T-cell (primary cell): Measurements from ENCODE around the gene NTM. TPM values are rescaled to one million over a fixed set of nuclear protein-coding genes. Genes with fewer than 3 reads are reported as not detected.

Experiments used
- ATAC-seq, 4 experiments: fragments of 200-7000 bp in 3 of 4; fragments of 150-1000 bp in 1 of 4; cut with Tn5 transposase; replicated peaks in 1 of 4; 1 replicate in 3 of 4; 2 replicates in 1 of 4; pipeline ENCODE4 v1.10.0; 2021; ENCODE audit warnings: moderate library complexity in 3 of 4, mild to moderate bottlenecking in 2 of 4, moderate number of reproducible peaks in 1 of 4
- CTCF ChIA-PET, 2 donors: fragments of 300-600 bp; sonication (Branson Sonifier 250); formaldehyde crosslinking; loops; one replicate each; lab custom pipeline; 2022; ENCODE audit warnings: antibody characterized with exemption in 2 of 2; lab: Charles Lee
- POLR2A ChIA-PET, 2 donors: fragments of 300-600 bp; sonication (Branson Sonifier 250); formaldehyde crosslinking; loops; one replicate each; lab custom pipeline; 2022; ENCODE audit warnings: antibody characterized with exemption in 2 of 2; lab: Charles Lee
- DNase-seq, 35 experiments: peaks; one replicate each; pipeline versions ENCODE4 v3.0.0 to v3.0.0-alpha.2; 2013 to 2023
- H3K27ac ChIP-seq: one replicate; pipeline ENCODE4 v1.5.1; 2013; ENCODE audit warnings: low read length
- H3K27me3 ChIP-seq, 2 experiments: replicated peaks in 1 of 2; 1 replicate in 1 of 2; 2 replicates in 1 of 2; pipeline versions ENCODE4 v1.6.1 to v1.7.0; 2013; ENCODE audit warnings: low read length in 1 of 2, mixed read lengths in 1 of 2; ENCODE audit not compliant: control insufficient read depth in 2 of 2, insufficient read depth in 2 of 2; ENCODE audit errors: extremely low read depth in 1 of 2
- H3K36me3 ChIP-seq, 2 donors: 1 replicate in 1 of 2; 2 replicates in 1 of 2; pipeline versions ENCODE4 v1.6.1 to v1.7.0; 2013; ENCODE audit warnings: low read length in 1 of 2; ENCODE audit not compliant: control insufficient read depth in 2 of 2, insufficient read depth in 1 of 2; ENCODE audit errors: extremely low read depth in 1 of 2
- H3K4me1 ChIP-seq, 2 experiments: 1 replicate in 1 of 2; 2 replicates in 1 of 2; pipeline versions ENCODE4 v1.6.1 to v1.7.0; 2013; ENCODE audit warnings: low read length in 2 of 2, mixed read lengths in 1 of 2; ENCODE audit not compliant: insufficient read depth in 2 of 2, control insufficient read depth in 1 of 2; ENCODE audit errors: extremely low read depth in 1 of 2
- H3K4me3 ChIP-seq, 2 donors: 1 replicate in 1 of 2; 2 replicates in 1 of 2; pipeline versions ENCODE4 v1.5.1 to v1.7.0; 2013; ENCODE audit warnings: mild to moderate bottlenecking in 2 of 2, low read length in 1 of 2, moderate library complexity in 1 of 2; ENCODE audit not compliant: control insufficient read depth in 1 of 2; ENCODE audit errors: extremely low read depth in 1 of 2
- H3K9me3 ChIP-seq: 2 replicates; pipeline ENCODE4 v1.7.0; 2013
- H3K27ac Mint-ChIP-seq, 2 donors: one replicate each; pipeline ENCODE4 v1.8.0; 2020 to 2021; ENCODE audit warnings: mild to moderate bottlenecking in 2 of 2, mixed read lengths in 2 of 2
- H3K27me3 Mint-ChIP-seq, 2 donors: one replicate each; pipeline ENCODE4 v1.8.0; 2021 to 2022; ENCODE audit warnings: mixed read lengths in 2 of 2
- H3K36me3 Mint-ChIP-seq: one replicate; pipeline ENCODE4 v1.8.0; 2021; ENCODE audit warnings: mixed read lengths
- H3K4me1 Mint-ChIP-seq, 3 donors: one replicate each; pipeline ENCODE4 v1.8.0; 2020 to 2022; ENCODE audit warnings: mixed read lengths in 3 of 3, mild to moderate bottlenecking in 1 of 3
- H3K4me3 Mint-ChIP-seq, 3 donors: one replicate each; pipeline ENCODE4 v1.8.0; 2020 to 2022; ENCODE audit warnings: mild to moderate bottlenecking in 3 of 3, mixed read lengths in 3 of 3, moderate library complexity in 3 of 3
- H3K9me3 Mint-ChIP-seq, 3 donors: one replicate each; pipeline ENCODE4 v1.8.0; 2020 to 2022; ENCODE audit warnings: mixed read lengths in 3 of 3
- WGBS: methylation state at CpG from one replicate; pipeline ENCODE4 v1.1.5; 2013; ENCODE audit warnings: missing lambda C conversion rate; ENCODE audit not compliant: insufficient coverage; 5-methylcytosine and 5-hydroxymethylcytosine counted together
- total RNA-seq, 35 experiments: library from RNA in 6 of 35; stranded (reverse) in 6 of 35; fragments of 120-200 nt in 1 of 35; gene quantifications; one replicate each; pipeline versions ENCODE4 v1.2.1 to v1.2.4 and lab custom pipeline; 2013 to 2026

NTM gene
- total RNA-seq, 5 donors from 2014 or later (not counting 1 experiment from before 2014, with no cell fraction given), result not detected

- Mint-ChIP-seq H3K27me3 (peaks cover 12 to 14% of the 10 kb centered on the region in 2 donors), H3K27ac (no peak overlapping the region), H3K4me1 (no peaks in the 10 kb centered on the region), H3K4me3 (no peak overlapping the region), H3K9me3 (no peaks in the 10 kb centered on the region), H3K36me3 (no peaks in the 10 kb centered on the region)
- H3K9me3 ChIP-seq, result no peaks in the 10 kb centered on the region
- DNase-seq (no peak), ATAC-seq (no peak)
- no peaks in the 10 kb centered on the region for H3K4me1 ChIP-seq
- H3K27ac ChIP-seq, result no peak overlapping the region
- H3K36me3 ChIP-seq, result no peaks in the 10 kb centered on the region
- peaks cover 0 to 25% of the 10 kb centered on the region in 2 experiments for H3K27me3 ChIP-seq
- H3K4me3 ChIP-seq, result no peak overlapping the region
- WGBS, result 80% methylated on average over 5 of the region's 11 CpGs
- ChIA-PET CTCF (no interaction called here), POLR2A (no interaction called here)
Measured at GRCh38 chr11:131683666-131684065, 313.3 kb downstream of the NTM start.

GRCh38 chr11:131684111-131685060 lies 314.0 kb downstream of the NTM start:
- Mint-ChIP-seq H3K27ac (no peak overlapping the region), H3K36me3 (no peaks in the 10 kb centered on the region), H3K9me3 (no peaks in the 10 kb centered on the region), H3K4me1 (no peaks in the 10 kb centered on the region), H3K4me3 (no peak overlapping the region), H3K27me3 (peaks cover 12 to 14% of the 10 kb centered on the region in 2 donors)
- 71% methylated on average over 13 of the region's 15 CpGs for WGBS
- H3K4me1 ChIP-seq, result no peaks in the 10 kb centered on the region
- peaks cover 0 to 30% of the 10 kb centered on the region in 2 experiments for H3K27me3 ChIP-seq
- no peak overlapping the region for H3K27ac ChIP-seq
- H3K9me3 ChIP-seq, result no peaks in the 10 kb centered on the region
- H3K4me3 ChIP-seq, result no peak overlapping the region
- ATAC-seq (no peak), DNase-seq (no peak)
- no peaks in the 10 kb centered on the region for H3K36me3 ChIP-seq
- ChIA-PET POLR2A (no interaction called here), CTCF (no interaction called here)

GRCh38 chr11:131685206-131685605 lies 314.8 kb downstream of the NTM start:
- POLR2A ChIA-PET, result no interaction called here
- Mint-ChIP-seq H3K27me3 (peaks cover 18 to 20% of the 10 kb centered on the region in 2 donors), H3K27ac (no peak overlapping the region), H3K36me3 (no peaks in the 10 kb centered on the region), H3K4me1 (no peaks in the 10 kb centered on the region), H3K9me3 (peaks cover 0 to 3% (median 0%) of the 10 kb centered on the region in 3 donors), H3K4me3 (no peak overlapping the region)
- H3K27me3 ChIP-seq, result peaks cover 0 to 33% of the 10 kb centered on the region in 2 experiments
- CTCF ChIA-PET, result interaction anchor here in 1 of 2 donors (1.5 kb wide), 1 partner anchor 10 kb away, joined by 5 read pairs; no protein-coding TSS in a partner anchor
- 71% methylated on average over 6 of the region's 6 CpGs for WGBS
- DNase-seq (no peak), ATAC-seq (no peak)
- H3K4me3 ChIP-seq, result no peak overlapping the region
- no peaks in the 10 kb centered on the region for H3K9me3 ChIP-seq
- H3K36me3 ChIP-seq, result no peaks in the 10 kb centered on the region
- H3K27ac ChIP-seq, result no peak overlapping the region
- H3K4me1 ChIP-seq, result no peaks in the 10 kb centered on the region

- no peaks in the 10 kb centered on the region for H3K4me1 Mint-ChIP-seq
- H3K9me3 Mint-ChIP-seq, result peaks cover 0 to 3% (median 0%) of the 10 kb centered on the region in 3 donors
- no CpG with 5 or more reads among the region's 3 CpGs for WGBS
- Histone ChIP-seq H3K27ac (no peak overlapping the region), H3K4me3 (no peak overlapping the region), H3K9me3 (no peaks in the 10 kb centered on the region), H3K4me1 (no peaks in the 10 kb centered on the region), H3K36me3 (no peaks in the 10 kb centered on the region), H3K27me3 (peaks cover 0 to 36% of the 10 kb centered on the region in 2 experiments)
- no peak for DNase-seq
- no peak overlapping the region for H3K4me3 Mint-ChIP-seq
- peaks cover 22 to 24% of the 10 kb centered on the region in 2 donors for H3K27me3 Mint-ChIP-seq
- no peaks in the 10 kb centered on the region for H3K36me3 Mint-ChIP-seq
- CTCF ChIA-PET, result interaction anchor here in 1 of 2 donors (1.5 kb wide), 1 partner anchor 9 kb away, joined by 5 read pairs; no protein-coding TSS in a partner anchor
- ATAC-seq, result no peak
- H3K27ac Mint-ChIP-seq, result no peak overlapping the region
- POLR2A ChIA-PET, result no interaction called here
Measured at GRCh38 chr11:131685906-131686305, 315.5 kb downstream of the NTM start.

GRCh38 chr11:131686836-131687235 lies 316.4 kb downstream of the NTM start:
- Histone ChIP-seq H3K9me3 (no peaks in the 10 kb centered on the region), H3K4me3 (no peak overlapping the region), H3K36me3 (no peaks in the 10 kb centered on the region), H3K27me3 (peaks cover 0 to 37% of the 10 kb centered on the region in 2 experiments), H3K4me1 (peaks cover 0 to 2% of the 10 kb centered on the region in 2 experiments), H3K27ac (no peak overlapping the region)
- no peaks in the 10 kb centered on the region for H3K36me3 Mint-ChIP-seq
- 80% methylated on average over 5 of the region's 9 CpGs for WGBS
- ATAC-seq (no peak), DNase-seq (no peak)
- no peak overlapping the region for H3K27ac Mint-ChIP-seq
- peaks cover 22 to 24% of the 10 kb centered on the region in 2 donors for H3K27me3 Mint-ChIP-seq
- ChIA-PET CTCF (interaction anchor here in 1 of 2 donors (1.5 kb wide), 1 partner anchor 8 kb away, joined by 5 read pairs; no protein-coding TSS in a partner anchor), POLR2A (no interaction called here)
- no peak overlapping the region for H3K4me3 Mint-ChIP-seq
- H3K4me1 Mint-ChIP-seq, result no peaks in the 10 kb centered on the region
- peaks cover 0 to 3% (median 0%) of the 10 kb centered on the region in 3 donors for H3K9me3 Mint-ChIP-seq

- Histone ChIP-seq H3K9me3 (no peaks in the 10 kb centered on the region), H3K27me3 (peaks cover 4 to 37% of the 10 kb centered on the region in 2 experiments), H3K36me3 (no peaks in the 10 kb centered on the region), H3K27ac (no peak overlapping the region), H3K4me3 (no peak overlapping the region), H3K4me1 (peaks cover 0 to 2% of the 10 kb centered on the region in 2 experiments)
- DNase-seq (no peak), ATAC-seq (no peak)
- Mint-ChIP-seq H3K27ac (no peak overlapping the region), H3K27me3 (peaks cover 22 to 28% of the 10 kb centered on the region in 2 donors), H3K4me1 (no peaks in the 10 kb centered on the region), H3K4me3 (no peak overlapping the region), H3K9me3 (peaks cover 0 to 3% (median 0%) of the 10 kb centered on the region in 3 donors), H3K36me3 (no peaks in the 10 kb centered on the region)
- ChIA-PET POLR2A (no interaction called here), CTCF (no interaction called here)
- WGBS, result 83% methylated on average over 22 of the region's 30 CpGs
Measured at GRCh38 chr11:131687291-131688047, 317.1 kb downstream of the NTM start.
